ENCODE data around the gene BOLA1. TPM values are rescaled to one million over a fixed set of nuclear protein-coding genes. Genes with fewer than 3 reads are reported as not detected.

BOLA1 gene
- total RNA-seq, 1 experiment from 2014 or later, result 6.0 TPM

- Histone ChIP-seq H2BK12ac (ENCODE audit: insufficient read length, low read depth, low read length) (no peak overlapping the region), H2AFZ (ENCODE audit: low read length) (no peak overlapping the region), H3K56ac (ENCODE audit: insufficient read length, low read depth, low read length) (no peak overlapping the region), H2BK15ac (ENCODE audit: low read depth, low read length) (no peak overlapping the region), H4K20me1 (ENCODE audit: control insufficient read depth, insufficient read depth, insufficient read length) (no peaks in the 10 kb centered on the region), H4K5ac (ENCODE audit: insufficient read length, low read depth, low read length) (no peak overlapping the region), H2BK20ac (ENCODE audit: low read depth, low read length, poor library complexity, severe bottlenecking) (no peak overlapping the region), H3K23me2 (ENCODE audit: insufficient read length, low read depth, low read length, poor library complexity, severe bottlenecking) (peaks cover 8% of the 10 kb centered on the region), H3K4me1 (ENCODE audit: insufficient read depth, low read length) (no peaks in the 10 kb centered on the region), H2AK5ac (ENCODE audit: insufficient read length, low read length) (no peak overlapping the region), H3K9me3 (ENCODE audit: control insufficient read depth, low read depth, low read length) (no peaks in the 10 kb centered on the region), H2BK5ac (ENCODE audit: insufficient read length, low read length) (no peak overlapping the region), H2BK120ac (ENCODE audit: low read depth, low read length, poor library complexity, severe bottlenecking) (no peak overlapping the region), H3T11ph (ENCODE audit: low read length) (no peak overlapping the region), H3K4ac (ENCODE audit: low read depth, low read length) (no peak overlapping the region), H3K14ac (ENCODE audit: insufficient read depth, low read length) (no peak overlapping the region), H3K79me1 (ENCODE audit: insufficient read depth, low read depth, low read length, poor library complexity, severe bottlenecking) (no peaks in the 10 kb centered on the region), H3K4me2 (ENCODE audit: insufficient read depth, insufficient read length, low read length) (no peak overlapping the region), H3K23ac (ENCODE audit: insufficient read length, low read depth, low read length) (no peak overlapping the region), H3K27me3 (ENCODE audit: insufficient read depth, low read length) (no peaks in the 10 kb centered on the region), H3K9ac (ENCODE audit: extremely low read depth, insufficient read length, low read length) (no peak overlapping the region), H4K8ac (replicated peaks; ENCODE audit: insufficient read length, low read depth, low read length) (no peak overlapping the region), H4K91ac (ENCODE audit: insufficient read length, low read depth, low read length) (no peak overlapping the region), H3K79me2 (ENCODE audit: insufficient read depth, low read length) (no peaks in the 10 kb centered on the region), H3K18ac (ENCODE audit: insufficient read length, low read depth, low read length) (no peak overlapping the region), H3K27ac (ENCODE audit: insufficient read length, low read depth, low read length) (no peak overlapping the region)
- Mint-ChIP-seq H3K9me3 (no peaks in the 10 kb centered on the region; a peak in 1 of 5 replicates), H3K27ac (no peak overlapping the region), H3K36me3 (ENCODE audit: insufficient read depth in 1 of 3, low read depth in 3 of 3) (no peaks in the 10 kb centered on the region; a peak in 1 of 7 replicates), H3K4me1 (peaks cover 20 to 23% of the 10 kb centered on the region in 2 experiments), H3K27me3 (ENCODE audit: low read depth) (peaks cover 4% of the 10 kb centered on the region), H3K4me3 (no peak overlapping the region)
- no peak for DNase-seq
- no CpG with 5 or more reads among the region's 4 CpGs for WGBS (ENCODE audit: extremely low coverage, insufficient read length, low lambda C conversion rate)
- TF ChIP-seq CTCF (conservative IDR thresholded peaks at IDR 0.05), result no peak
These were observed 2.8 kb upstream of the BOLA1 start for GRCh38 chr1:149896575-149896974.

Data from H9 (cell line).